ENCODE measurements around the gene C12orf60.

GRCh38 chr12:14846042-14846587 is 42.6 kb downstream of the C12orf60 start:
- TF ChIP-seq, protein P1, sequence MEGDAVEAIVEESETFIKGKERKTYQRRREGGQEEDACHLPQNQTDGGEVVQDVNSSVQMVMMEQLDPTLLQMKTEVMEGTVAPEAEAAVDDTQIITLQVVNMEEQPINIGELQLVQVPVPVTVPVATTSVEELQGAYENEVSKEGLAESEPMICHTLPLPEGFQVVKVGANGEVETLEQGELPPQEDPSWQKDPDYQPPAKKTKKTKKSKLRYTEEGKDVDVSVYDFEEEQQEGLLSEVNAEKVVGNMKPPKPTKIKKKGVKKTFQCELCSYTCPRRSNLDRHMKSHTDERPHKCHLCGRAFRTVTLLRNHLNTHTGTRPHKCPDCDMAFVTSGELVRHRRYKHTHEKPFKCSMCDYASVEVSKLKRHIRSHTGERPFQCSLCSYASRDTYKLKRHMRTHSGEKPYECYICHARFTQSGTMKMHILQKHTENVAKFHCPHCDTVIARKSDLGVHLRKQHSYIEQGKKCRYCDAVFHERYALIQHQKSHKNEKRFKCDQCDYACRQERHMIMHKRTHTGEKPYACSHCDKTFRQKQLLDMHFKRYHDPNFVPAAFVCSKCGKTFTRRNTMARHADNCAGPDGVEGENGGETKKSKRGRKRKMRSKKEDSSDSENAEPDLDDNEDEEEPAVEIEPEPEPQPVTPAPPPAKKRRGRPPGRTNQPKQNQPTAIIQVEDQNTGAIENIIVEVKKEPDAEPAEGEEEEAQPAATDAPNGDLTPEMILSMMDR (IDR thresholded peaks at IDR 0.05): no peak
- TF ChIP-seq POLR2A (IDR thresholded peaks at IDR 0.05): no peak
- TF ChIP-seq POLR2AphosphoS5 (IDR thresholded peaks at IDR 0.05): no peak
- TF ChIP-seq EP300 (IDR thresholded peaks at IDR 0.05): no peak

Data from suprapubic skin (tissue), 4 donors.